IPS-NIHi7 (cell line): Measurements from ENCODE around the gene MAP7D3.
"Not testable (repeated sequence)": the region's sequence is repeated elsewhere in the genome, so short reads cannot be mapped to it uniquely, and the experiment has no call there.

Experiments used
- DNase-seq: peaks from one replicate; pipeline ENCODE4 v3.0.0; 2012; ENCODE audit warnings: mixed read lengths; ENCODE audit errors: extremely low spot score

MAP7D3 gene

DNA sequence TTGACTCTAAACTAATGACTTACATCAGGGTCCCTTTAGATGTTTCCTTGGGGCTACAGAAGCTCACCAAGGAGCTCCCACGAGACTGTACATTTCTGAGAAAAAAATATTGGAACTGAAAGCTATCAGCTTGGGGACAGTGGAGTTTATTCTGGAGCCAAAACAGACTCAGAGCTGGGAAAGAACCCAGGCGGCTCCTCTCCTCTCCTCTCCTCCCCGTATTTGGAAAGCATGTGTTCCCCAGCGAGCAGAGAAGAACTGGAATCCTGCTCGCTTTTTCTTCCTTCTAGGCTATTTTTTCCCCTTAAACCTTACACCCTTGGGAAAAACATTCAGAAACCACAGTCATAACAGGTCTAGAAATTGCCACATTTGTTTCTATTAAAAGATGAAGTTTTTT is 4.3 kb upstream of the MAP7D3 start:
- no peak for DNase-seq

DNA sequence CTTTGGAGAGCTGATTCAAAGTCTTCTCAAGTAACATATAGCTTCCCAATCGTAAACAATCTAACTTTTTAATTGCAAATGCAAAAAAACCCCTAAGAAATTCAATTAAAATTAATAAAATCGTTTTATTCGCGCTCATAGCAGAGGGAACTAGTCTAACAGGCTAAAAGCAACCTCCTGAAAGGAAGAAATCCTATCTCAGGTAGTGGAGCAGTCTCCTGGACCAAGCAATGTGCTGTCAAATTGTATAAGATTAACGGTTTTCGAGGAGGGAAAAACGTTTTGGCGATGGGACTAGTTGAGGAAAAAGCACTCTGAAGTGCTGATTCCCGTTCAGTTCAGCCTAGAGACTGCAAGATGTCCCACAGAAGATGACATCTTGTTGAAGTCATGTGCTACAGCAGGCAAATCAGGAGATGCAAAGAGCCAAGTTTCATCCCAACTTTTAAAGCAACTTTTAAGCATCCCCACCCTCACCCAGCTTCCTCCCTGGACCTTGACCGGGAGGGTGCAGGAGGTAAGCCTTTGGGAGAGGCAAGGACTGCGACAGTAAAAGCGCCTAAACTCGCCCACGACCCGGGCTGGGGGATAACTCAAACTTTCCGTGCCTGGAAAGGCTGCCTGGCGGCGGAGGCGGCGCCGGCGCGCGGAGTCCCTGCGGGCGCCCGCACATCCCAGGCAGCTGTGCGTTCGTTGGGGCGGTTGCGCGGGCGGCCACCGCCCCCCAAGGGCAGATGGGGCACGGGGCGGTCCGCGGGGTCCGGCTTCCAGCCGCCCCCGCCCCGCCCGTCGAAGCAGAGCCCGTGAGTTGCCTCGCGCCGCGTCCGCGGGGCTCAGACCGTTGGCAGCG is 784 bp downstream of the MAP7D3 start:
- DNase-seq = peak; percentile 56

DNA sequence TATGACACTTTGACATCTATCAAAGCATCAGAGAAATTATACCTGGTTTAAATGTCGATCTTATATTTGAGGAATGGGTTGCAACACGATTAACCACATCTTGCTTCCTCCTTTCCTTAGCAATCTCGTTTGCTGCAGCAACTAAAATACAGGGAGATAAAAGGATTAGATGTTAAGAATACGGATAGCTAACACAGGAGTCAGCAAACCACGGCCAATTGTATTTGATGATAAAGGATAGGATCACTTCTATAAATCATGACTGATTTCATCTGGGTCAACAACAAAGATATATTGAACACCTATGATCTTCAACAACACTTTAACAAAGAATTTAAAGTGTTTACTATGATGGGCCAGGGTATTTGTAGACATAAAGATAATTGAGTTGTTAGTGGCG is 5.0 kb downstream of the MAP7D3 start:
- no peak for DNase-seq

DNA sequence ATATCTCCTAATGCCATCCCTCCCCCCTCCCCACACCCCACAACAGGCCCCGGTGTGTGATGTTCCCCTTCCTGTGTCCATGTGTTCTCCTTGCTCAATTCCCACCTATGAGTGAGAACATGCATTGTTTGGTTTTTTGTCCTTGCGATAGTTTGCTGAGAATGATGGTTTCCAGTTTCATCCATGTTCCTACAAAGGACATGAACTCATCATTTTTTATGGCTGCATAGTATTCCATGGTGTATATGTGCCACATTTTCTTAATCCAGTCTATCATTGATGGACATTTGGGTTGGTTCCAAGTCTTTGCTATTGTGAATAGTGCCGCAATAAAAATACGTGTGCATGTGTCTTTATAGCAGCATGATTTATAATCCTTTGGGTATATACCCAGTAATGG is 13.4 kb downstream of the MAP7D3 start:
- not testable (repeated sequence) for DNase-seq

DNA sequence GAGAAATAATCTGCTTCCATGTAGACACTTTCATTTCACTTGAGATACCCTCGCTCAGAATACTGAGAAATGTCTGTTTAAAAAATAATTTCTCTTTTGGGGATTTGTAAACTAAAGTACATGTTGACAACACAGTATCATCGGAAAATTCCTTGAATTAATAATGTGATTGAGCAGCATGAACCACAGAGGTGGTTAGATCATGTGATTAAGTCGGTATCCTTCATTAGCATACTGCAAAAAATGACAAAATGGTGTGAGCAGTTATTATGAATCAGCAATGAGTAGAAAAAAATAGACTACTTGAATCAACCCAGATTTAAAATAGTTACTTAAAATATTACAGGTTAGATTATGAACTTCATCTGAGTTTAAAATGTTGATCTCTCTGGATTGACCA is 14.1 kb downstream of the MAP7D3 start:
- DNase-seq = no peak

DNA sequence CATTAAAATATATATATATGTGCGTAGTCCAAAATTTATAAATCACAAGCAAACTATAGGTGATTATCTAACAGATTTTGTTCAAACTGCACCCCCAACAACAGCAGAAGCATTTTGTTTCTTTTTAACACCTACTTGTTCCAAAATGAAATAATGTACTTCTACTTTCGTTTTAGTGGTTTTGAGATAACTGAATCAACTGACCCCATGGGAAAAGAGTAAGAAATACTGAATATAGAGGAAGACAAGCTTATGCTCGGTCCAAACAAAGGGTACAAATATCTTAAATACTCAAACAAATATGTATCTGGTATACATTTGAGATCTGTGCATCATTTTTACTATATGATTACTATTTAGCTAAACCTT is 22.4 kb downstream of the MAP7D3 start:
- no peak for DNase-seq

DNA sequence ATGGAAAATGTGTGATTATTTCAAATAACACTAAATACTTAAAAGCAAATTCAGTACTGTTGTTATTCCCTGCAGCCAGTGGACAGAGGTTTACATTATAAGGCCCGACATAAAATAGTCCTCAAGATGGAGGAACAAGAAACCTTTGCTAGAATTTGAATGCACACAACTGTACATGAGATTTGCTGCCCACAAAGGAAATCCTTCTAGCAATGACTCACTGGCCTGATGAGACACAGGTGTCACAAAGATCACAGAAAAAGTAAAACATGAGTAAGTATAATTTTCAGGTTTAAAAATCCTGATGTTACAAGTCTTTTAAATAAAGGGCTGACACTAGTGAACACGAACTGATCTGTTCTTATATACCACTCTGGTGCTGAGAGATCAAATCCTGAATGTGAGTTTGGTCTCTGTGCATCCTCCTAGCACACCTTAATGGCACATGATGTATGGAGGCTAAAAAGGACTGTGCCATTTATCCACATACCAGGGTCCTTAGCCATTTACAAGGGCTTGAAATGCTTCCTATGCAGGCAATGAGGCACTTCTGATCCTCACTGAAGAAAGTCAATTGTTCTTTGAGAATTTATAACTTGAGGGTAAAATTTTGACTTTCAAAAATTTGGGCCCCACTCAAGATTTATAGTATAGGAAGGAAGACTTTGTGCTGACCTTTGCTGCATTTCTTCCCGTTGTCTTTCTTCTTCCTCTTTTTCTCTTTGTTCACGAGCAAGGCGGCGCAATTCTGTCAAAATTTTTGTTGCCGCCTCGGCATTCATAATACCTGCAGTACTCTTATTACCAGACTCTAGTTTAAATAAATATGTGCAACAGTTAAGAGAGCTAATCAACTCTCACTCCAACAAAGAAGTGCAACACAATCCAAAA is 23.0 kb downstream of the MAP7D3 start:
- DNase-seq = no peak

DNA sequence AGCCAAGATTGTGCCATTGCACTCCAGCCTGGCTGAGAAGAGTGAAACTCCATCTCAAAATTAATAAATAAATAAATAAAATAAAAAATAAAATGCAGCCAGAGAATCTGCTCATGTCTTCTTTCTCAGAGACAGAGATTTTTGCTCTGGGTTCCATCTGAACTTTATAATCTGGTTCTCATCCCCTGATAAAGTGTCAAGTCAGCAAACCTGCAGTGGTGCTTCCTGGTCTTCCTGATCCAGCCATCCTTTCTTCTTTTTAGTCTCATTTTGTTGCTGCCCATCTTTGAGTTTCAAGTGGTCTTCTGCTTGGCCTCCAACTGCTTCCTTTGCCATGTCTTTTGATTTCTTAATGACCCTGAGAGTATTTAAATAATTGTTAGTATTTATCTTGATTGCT is 24.1 kb downstream of the MAP7D3 start:
- DNase-seq = no peak

DNA sequence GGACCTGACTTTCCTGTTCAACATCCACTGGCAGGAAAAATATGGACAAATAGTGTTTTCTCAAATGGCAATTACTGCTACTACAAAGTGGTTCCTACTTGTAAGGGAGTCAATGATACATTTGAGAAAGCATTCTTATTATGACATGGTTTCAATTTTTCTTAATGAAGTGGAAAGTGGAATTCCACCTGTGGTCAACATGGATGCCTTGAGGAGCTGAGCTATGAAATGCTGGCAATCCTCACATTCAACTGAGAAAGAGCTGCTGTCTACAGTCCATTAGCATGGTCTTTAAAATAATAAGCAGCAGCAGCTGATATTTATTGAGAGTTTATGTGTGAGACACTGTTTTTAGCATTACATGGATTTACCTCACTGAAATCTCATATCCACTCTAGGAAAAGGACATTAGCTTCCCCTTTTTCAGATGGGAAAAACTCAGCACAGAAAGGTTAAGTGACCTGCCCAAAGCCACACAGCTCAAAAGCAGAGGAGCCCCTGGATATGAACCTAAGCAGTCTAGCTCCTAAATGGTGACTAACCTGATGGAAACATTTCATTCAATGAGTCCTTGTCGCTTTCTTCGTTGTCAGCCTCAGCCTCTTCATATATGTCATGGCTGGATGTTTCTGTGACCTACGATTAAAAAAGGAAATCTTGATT is 29.2 kb downstream of the MAP7D3 start:
- DNase-seq = no peak

DNA sequence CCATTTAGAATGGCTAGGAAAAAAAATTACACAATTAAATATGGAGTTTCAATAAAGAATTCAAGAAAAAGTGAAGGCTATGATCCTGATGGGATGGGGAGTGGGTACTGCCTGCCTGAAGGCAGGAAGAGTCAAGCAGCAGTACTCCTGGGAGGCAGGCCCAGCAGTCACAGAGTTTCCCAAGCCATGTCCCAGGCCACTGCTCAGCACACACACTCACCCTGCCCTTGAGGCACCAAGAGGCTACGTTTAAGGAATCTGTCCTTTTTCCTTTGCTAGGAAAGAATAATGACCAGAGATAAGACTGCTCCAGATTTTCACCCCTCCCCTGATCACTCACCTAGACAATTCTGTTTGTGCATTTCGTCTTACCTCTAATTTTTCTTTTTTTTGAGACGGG is 30.2 kb downstream of the MAP7D3 start:
- no peak for DNase-seq

DNA sequence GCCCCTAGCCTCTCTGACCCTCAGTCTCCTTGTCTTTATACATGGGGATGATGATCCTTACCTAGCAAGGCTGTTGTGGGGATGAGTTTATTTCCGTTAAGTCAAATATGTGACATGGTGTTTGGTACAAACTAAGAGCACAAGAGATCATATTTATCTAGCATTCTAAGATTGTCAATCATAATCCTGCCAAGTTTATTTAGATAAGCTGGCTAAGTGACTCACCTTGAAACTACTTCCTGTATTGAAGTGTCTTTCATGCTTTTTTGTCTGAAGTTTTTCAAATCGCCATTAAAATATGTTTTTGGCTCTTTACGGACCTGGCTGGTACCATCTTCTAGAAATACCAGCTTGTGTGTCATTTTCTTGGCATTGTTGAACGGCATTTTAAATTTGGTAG is 30.7 kb downstream of the MAP7D3 start:
- no peak for DNase-seq

DNA sequence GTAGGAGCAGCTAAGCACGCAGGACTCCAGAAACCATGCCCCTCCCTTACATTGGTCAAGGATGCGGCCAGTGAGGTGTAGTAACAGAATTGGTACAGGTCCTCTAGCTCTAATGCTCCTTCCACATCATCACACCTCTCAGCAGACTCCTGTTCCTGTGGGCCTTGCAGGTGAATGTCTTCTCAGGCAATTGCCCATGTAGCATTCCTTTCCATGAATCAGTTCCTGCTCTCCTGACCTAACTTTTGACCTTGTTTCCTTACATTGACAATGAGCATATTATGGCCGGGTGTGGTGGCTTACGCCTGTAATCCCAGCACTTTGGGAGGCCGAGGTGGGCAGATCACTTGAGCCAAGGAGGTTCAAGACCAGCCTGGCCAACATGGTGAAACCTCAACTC is 31.3 kb downstream of the MAP7D3 start:
- DNase-seq = no peak

DNA sequence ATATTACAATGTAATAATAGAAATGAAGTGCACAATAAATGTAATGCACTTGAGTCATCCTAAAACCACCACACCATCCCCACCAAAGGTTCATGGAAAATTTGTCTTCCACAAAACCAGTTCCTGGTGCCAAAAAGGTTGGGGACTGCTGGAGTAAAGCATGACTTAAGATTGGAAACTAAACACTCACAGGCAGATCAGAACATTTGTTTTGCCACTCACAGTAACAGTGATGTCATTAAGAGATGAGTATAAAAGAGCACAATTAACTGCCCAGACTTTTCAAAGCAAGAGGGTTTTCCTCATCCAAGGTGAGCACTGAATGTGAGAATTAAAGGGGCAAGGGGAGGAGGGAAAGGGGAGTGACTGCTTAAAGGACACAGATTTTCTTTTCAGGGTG is 35.6 kb downstream of the MAP7D3 start:
- DNase-seq = no peak

DNA sequence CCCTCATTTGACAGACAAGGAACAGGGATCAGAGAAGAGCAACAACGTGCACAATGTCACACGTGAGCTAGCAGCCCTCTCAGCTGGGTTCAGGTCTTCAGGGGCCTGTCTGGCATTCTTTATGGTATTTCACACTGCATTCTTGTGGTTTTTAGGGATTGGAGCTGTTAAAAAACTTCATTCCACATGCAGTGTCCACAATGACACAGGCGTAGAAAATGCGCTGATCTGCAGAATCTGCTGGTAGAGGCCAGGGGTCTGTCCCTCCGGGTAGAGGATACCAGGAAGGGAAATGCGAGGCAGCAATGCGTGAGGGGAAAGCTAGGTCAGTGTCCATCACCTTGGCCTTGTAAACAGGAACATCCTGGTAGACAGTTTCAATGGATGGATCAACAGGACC is 36.6 kb downstream of the MAP7D3 start:
- DNase-seq = no peak

DNA sequence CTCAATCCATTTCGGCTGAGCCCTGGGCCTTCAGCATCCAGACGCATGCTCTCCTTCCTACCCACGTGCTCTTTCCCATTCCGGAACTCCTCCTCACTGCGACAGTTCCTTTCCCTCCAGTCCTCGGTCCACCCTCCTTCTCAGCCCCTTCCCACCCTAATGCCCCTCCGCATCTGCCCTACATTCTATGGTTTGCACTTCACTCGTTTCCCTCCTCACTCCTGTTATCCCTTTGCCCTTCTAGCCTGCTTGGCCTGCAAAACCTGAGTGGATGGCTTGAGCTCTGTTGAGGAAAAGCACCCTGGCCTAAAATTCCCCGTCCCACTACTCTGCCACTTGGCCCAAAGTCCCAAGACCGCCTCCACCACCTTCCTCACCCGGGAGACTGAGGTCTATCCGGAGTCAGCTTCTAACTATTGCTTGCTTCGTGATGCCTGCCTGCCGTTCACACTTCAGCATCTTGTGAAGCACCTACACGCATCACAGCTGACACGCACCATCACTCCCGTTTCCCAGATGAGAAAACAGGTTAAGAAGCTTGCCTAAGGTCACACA is 38.6 kb downstream of the MAP7D3 start:
- no peak for DNase-seq

DNA sequence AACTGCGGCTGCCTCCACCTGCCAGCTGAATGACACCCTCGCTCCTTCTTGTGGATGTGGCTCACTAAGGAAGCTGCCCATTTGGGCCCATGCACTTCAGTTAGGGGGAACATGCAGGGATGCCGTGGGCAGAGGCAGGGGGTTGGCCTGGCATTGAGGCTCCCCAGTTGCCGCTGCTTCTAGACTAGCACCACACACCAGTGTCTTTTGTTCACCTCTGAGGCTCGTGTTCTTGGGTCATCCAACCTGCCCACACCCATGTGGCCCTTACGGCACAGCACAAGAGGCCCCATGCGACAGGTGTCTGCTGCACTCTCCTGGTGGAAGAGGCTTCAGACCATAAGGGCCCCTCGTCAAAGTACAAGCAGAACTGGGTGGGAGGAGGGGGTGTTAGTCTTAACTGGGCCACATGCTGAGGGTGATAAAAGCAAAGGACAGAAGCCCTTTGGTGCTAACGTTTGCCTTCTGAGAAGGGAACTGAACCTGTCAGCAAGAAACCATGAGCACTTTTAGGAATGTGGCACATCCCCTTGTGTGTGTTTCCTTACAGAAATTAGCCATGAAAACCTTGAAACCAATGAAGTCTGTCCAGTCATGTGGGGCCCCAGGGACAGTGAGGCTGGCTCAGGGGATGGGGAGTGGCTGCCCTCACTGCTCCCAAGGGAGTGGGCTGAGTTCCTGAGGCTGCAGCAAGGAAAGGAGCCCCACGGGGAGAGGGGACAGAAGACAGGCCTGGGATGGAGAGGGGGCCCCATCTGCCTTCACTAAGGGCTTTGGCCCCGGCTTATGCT is 39.2 kb downstream of the MAP7D3 start:
- no peak for DNase-seq

DNA sequence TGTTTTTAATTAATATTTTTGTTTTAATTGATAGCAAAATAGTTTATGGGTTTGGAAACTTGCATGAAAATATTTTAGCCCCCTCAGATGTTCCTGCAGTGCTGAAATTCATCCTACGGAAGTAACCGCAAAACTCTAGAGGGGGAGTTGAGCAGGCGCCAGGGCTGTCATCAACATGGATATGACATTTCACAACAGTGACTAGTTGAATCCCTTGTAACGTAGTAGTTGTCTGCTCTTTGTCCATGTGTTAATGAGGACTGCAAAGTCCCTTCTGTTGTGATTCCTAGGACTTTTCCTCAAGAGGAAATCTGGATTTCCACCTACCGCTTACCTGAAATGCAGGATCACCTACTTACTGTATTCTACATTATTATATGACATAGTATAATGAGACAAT is 40.4 kb downstream of the MAP7D3 start:
- DNase-seq = no peak

DNA sequence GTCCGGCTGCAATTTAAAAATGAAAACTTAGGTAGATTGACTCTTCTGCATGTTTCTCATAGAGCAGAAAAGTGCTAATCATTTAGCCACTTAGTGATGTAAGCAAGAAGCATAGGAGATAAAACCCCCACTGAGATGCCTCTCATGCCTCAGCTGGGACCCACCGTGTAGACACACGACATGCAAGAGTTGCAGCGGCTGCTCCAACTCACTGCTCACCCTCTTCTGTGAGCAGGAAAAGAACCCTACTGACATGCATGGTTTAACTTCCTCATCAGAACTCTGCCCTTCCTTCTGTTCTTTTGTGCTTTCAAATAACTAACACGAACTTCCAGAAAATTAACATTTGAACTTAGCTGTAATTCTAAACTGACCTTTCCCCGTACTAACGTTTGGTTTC is 41.0 kb downstream of the MAP7D3 start:
- DNase-seq = no peak

DNA sequence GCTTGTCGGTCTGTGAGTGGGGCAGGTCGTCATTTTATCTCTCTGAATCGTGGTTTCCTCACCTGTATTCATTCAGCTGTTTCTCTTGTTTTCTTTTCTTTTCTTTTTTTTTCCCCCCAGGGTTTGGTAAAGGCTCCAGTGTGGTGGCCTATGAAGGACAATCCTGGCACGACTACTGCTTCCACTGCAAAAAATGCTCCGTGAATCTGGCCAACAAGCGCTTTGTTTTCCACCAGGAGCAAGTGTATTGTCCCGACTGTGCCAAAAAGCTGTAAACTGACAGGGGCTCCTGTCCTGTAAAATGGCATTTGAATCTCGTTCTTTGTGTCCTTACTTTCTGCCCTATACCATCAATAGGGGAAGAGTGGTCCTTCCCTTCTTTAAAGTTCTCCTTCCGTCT is 41.4 kb downstream of the MAP7D3 start:
- no peak for DNase-seq

DNA sequence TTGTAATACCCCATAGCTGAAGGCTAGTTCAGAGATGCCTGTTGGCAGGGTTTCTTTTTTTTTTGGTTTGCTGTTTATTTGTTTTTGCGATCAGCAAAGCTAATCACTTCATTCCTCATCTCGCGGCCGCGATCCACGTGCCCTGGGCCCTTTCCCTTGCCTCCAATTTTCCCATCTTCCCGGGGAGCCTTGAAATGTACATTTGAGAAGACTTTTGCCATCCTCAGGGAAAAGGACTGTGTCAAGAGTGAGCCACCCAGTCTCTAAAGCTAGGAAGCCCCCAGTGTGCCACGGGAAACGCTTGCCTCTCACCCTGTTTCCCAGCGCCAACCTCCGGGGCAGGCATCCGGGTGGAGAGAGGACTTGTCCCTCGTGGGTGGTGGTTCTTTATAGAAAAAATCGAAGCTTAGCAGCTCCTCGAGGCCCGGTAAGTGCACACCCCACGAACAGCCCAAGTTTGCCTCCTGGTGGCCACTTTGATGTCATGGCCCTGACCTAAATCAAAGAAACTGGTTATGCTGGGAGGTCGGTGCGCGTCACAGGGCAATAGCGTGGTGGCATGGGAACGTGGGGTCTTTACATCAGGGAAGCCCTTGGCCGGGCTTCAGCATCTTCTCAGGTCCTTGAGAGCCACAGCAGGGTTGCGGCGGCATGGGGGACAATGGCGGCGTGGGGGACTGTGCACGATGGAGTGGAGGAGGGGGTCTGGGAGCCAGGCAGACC is 42.0 kb downstream of the MAP7D3 start:
- peak; percentile 74 for DNase-seq

DNA sequence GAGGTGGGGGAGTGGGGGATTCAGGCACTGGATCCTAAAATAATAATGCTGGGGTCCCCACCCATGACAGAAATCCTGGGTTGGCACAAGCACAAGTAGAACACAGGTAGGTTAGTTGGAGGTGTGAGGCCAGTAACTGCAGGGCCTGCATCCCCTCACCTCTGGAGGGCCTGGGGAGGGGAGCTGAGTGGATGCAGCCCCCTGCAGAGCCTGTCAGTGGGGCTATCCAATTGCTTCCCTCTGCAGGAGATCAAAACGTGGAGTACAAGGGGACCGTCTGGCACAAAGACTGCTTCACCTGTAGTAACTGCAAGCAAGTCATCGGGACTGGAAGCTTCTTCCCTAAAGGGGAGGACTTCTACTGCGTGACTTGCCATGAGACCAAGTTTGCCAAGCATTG is 43.7 kb downstream of the MAP7D3 start:
- DNase-seq = no peak
